ENCODE results near the gene COL15A1.
A peak's percentile ranks its signal among the peaks of the same experiment; 100 is the strongest.

Gene COL15A1

GRCh38 chr9:99019510-99020331 lies 76.0 kb downstream of the COL15A1 start:
- DNase-seq, result peak; percentile 97

GRCh38 chr9:99020786-99021436 lies 77.2 kb downstream of the COL15A1 start:
- no peak for DNase-seq

GRCh38 chr9:99021512-99021911 lies 77.8 kb downstream of the COL15A1 start:
- no peak for DNase-seq

GRCh38 chr9:99023231-99023630 lies 79.5 kb downstream of the COL15A1 start:
- DNase-seq, result no peak

GRCh38 chr9:99023831-99024230 lies 80.1 kb downstream of the COL15A1 start:
- peak; percentile 78 for DNase-seq

- no peak for DNase-seq
Measured at GRCh38 chr9:99024959-99025358, 81.3 kb downstream of the COL15A1 start.

- DNase-seq, result no peak
Measured at GRCh38 chr9:99025616-99026270, 82.0 kb downstream of the COL15A1 start.

- DNase-seq, result no peak
Measured at GRCh38 chr9:99026271-99026955, 82.7 kb downstream of the COL15A1 start.

GRCh38 chr9:99026956-99027298 lies 83.2 kb downstream of the COL15A1 start:
- no peak for DNase-seq

GRCh38 chr9:99027443-99027842 lies 83.7 kb downstream of the COL15A1 start:
- no peak for DNase-seq

GRCh38 chr9:99029083-99029645 lies 85.5 kb downstream of the COL15A1 start:
- DNase-seq, result no peak

GRCh38 chr9:99030092-99030511 lies 86.4 kb downstream of the COL15A1 start:
- peak; percentile 98 for DNase-seq

- DNase-seq, result no peak
Measured at GRCh38 chr9:99030610-99031109, 87.0 kb downstream of the COL15A1 start.

GRCh38 chr9:99031319-99031718 lies 87.6 kb downstream of the COL15A1 start:
- no peak for DNase-seq

GRCh38 chr9:99031994-99032393 lies 88.3 kb downstream of the COL15A1 start:
- no peak for DNase-seq

- DNase-seq, result no peak
Measured at GRCh38 chr9:99034149-99034548, 90.4 kb downstream of the COL15A1 start.

GRCh38 chr9:99035313-99035712 lies 91.6 kb downstream of the COL15A1 start:
- no peak for DNase-seq

- peak; percentile 80 for DNase-seq
Measured at GRCh38 chr9:99037769-99038483, 94.2 kb downstream of the COL15A1 start.

- DNase-seq, result no peak
Measured at GRCh38 chr9:99038484-99038820, 94.7 kb downstream of the COL15A1 start.

- peak; percentile 74 for DNase-seq
Measured at GRCh38 chr9:99039505-99040182, 95.9 kb downstream of the COL15A1 start.

- no peak for DNase-seq
Measured at GRCh38 chr9:99040251-99040900, 96.7 kb downstream of the COL15A1 start.

Data from fibroblast of skin of right biceps (primary cell).